PC-9 (cell line): ENCODE data around the gene PDE6C. TPM values are rescaled to one million over a fixed set of nuclear protein-coding genes. Genes with fewer than 3 reads are reported as not detected.

Experiments
- BruUV-seq: library from RNA; stranded (reverse); fragments of 400-500 nt; replicated peaks from 2 replicates; lab custom pipeline; 2021; lab: Mats Ljungman, UMichigan
- CTCF ChIA-PET: fragments of 300-600 bp; sonication (Branson Sonifier 250); formaldehyde crosslinking; loops from one replicate; lab custom pipeline; 2022; ENCODE audit warnings: antibody characterized with exemption; lab: Charles Lee
- POLR2A ChIA-PET: fragments of 300-600 bp; sonication (Branson Sonifier 250); formaldehyde crosslinking; loops from one replicate; lab custom pipeline; 2022; ENCODE audit warnings: antibody characterized with exemption; ENCODE audit not compliant: unreplicated experiment; lab: Charles Lee
- DNase-seq, 2 experiments: peaks; one replicate each; pipeline versions ENCODE4 v3.0.0 to v3.0.0-alpha.2; 2015 to 2022; ENCODE audit warnings: mixed read lengths in 1 of 2
- H2AFZ ChIP-seq: fragments of 200-600 bp; sonication (generic); 2 replicates; pipeline ENCODE4 v1.8.1; 2017; ENCODE audit warnings: antibody characterized with exemption
- H3F3A ChIP-seq: fragments of 200-600 bp; sonication (generic); 2 replicates; pipeline ENCODE4 v1.8.1; 2017; ENCODE audit warnings: antibody characterized with exemption, mild to moderate bottlenecking, low read depth; ENCODE audit not compliant: insufficient read depth
- H3K27ac ChIP-seq: fragments of 200-600 bp; sonication (generic); 2 replicates; pipeline ENCODE4 v1.6.1; 2016; ENCODE audit warnings: mixed run types
- H3K27me3 ChIP-seq: fragments of 200-600 bp; sonication (generic); 2 replicates; pipeline ENCODE4 v1.6.1; 2016; ENCODE audit warnings: low read depth, mixed run types; ENCODE audit not compliant: insufficient read depth
- H3K36me3 ChIP-seq: fragments of 200-600 bp; sonication (generic); 2 replicates; pipeline ENCODE4 v1.6.1; 2016; ENCODE audit warnings: low read depth, mixed run types
- H3K4me1 ChIP-seq: fragments of 200-600 bp; sonication (generic); replicated peaks from 2 replicates; pipeline ENCODE4 v1.6.1; 2016; ENCODE audit warnings: mixed run types; ENCODE audit not compliant: insufficient read depth
- H3K4me2 ChIP-seq: fragments of 200-600 bp; sonication (generic); 2 replicates; pipeline ENCODE4 v1.6.1; 2017; ENCODE audit warnings: mixed run types
- H3K4me3 ChIP-seq: fragments of 200-600 bp; sonication (generic); 2 replicates; pipeline ENCODE4 v1.6.1; 2016; ENCODE audit warnings: mixed run types
- H3K79me2 ChIP-seq: fragments of 200-600 bp; sonication (generic); 2 replicates; pipeline ENCODE4 v1.6.1; 2017; ENCODE audit warnings: low read depth, mixed run types
- H3K9me2 ChIP-seq: fragments of 200-600 bp; sonication (generic); 2 replicates; pipeline ENCODE4 v1.8.1; 2017; ENCODE audit warnings: mild to moderate bottlenecking; ENCODE audit not compliant: insufficient read depth
- H3K9me3 ChIP-seq: fragments of 200-600 bp; sonication (generic); 2 replicates; pipeline ENCODE4 v1.8.1; 2016; ENCODE audit warnings: low read depth; ENCODE audit not compliant: insufficient read depth
- H4K20me1 ChIP-seq: fragments of 200-600 bp; sonication (generic); 2 replicates; pipeline ENCODE4 v1.8.1; 2017; ENCODE audit not compliant: insufficient read depth
- EZH2 ChIP-seq: fragments of 200-600 bp; sonication (generic); IDR thresholded peaks from 2 replicates; pipeline ENCODE4 v1.8.0; 2017; ENCODE audit warnings: antibody characterized with exemption, low read depth
- intact Hi-C: fragments of 100-400 bp; cut with micrococcal nuclease; formaldehyde crosslinking; loops from one replicate; pipeline ENCODE4 v1.10.0; 2022; ENCODE audit not compliant: unreplicated experiment
- total RNA-seq: library from RNA; stranded (reverse); gene quantifications from 2 replicates; pipeline ENCODE4 v1.2.3, GENCODE V29; 2021
- TF ChIP-seq, protein P1 (sequence below): fragments of 200-600 bp; sonication (generic); conservative IDR thresholded peaks from 2 replicates; pipeline ENCODE4 v1.6.1; 2017; ENCODE audit warnings: mixed run types, antibody characterized with exemption, mild to moderate bottlenecking, moderate library complexity

Gene PDE6C
- total RNA-seq, 1 experiment from 2014 or later: not detected

DNA sequence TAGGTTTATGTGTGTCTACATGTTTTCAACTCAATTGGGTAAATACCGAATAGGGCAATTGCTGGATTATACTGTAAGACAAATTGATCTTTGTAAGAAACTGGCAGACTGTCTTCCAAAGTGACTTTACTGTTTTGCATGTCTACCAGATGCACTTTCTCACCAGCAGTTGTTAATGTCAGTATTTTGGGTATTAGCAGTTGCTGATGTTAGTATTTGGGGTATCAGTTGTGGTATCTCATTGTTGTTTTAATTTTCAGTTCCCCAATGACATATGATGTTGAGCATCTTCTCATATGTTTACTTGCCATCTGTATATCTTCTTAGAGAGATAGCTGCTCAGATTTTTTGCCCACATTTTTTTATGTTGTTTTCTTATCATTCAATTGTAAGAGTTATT is 10.6 kb downstream of the PDE6C start:
- no peaks in the 10 kb centered on the region for H3K79me2 ChIP-seq
- no peaks in the 10 kb centered on the region for H4K20me1 ChIP-seq
- no peak overlapping the region for H2AFZ ChIP-seq
- no peaks in the 10 kb centered on the region for H3K9me3 ChIP-seq
- BruUV-seq: no TSS peak
- no peaks in the 10 kb centered on the region for H3K27me3 ChIP-seq
- no peak overlapping the region for H3K27ac ChIP-seq
- H3K4me3 ChIP-seq: no peak overlapping the region
- POLR2A ChIA-PET: no interaction called here
- no peak overlapping the region for H3K4me2 ChIP-seq
- intact Hi-C loops: no loop called here
- H3F3A ChIP-seq: no peaks in the 10 kb centered on the region
- CTCF ChIA-PET: no interaction called here
- TF ChIP-seq, protein P1, sequence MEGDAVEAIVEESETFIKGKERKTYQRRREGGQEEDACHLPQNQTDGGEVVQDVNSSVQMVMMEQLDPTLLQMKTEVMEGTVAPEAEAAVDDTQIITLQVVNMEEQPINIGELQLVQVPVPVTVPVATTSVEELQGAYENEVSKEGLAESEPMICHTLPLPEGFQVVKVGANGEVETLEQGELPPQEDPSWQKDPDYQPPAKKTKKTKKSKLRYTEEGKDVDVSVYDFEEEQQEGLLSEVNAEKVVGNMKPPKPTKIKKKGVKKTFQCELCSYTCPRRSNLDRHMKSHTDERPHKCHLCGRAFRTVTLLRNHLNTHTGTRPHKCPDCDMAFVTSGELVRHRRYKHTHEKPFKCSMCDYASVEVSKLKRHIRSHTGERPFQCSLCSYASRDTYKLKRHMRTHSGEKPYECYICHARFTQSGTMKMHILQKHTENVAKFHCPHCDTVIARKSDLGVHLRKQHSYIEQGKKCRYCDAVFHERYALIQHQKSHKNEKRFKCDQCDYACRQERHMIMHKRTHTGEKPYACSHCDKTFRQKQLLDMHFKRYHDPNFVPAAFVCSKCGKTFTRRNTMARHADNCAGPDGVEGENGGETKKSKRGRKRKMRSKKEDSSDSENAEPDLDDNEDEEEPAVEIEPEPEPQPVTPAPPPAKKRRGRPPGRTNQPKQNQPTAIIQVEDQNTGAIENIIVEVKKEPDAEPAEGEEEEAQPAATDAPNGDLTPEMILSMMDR: no peak
- no peak for TF ChIP-seq EZH2
- no peaks in the 10 kb centered on the region for H3K9me2 ChIP-seq
- no peak for DNase-seq
- no peaks in the 10 kb centered on the region for H3K36me3 ChIP-seq
- 0 out of 2 replicates have a peak, but pooled peaks cover 4% of the 10 kb centered on the region for H3K4me1 ChIP-seq

DNA sequence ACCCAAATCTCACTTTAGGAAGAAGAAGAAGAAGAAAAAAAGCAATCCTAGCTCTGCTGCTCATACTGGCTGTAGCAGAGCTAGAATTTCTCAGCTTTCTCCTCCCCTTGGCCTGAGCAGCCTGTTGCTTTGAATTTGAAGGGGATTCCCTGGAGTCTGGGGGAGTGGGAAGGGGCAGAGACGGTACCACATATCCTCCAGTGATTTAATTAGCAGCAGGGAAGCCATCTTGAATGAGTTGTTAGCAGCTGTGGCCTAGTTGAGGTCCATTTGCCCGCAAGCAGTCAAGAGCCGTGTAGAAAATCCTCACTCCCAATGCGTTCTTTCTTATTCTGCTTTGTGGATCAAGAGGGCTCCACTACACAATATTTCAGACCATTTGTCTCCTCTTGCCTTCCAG is 16.5 kb downstream of the PDE6C start:
- Histone ChIP-seq H2AFZ (no peak overlapping the region), H3K4me1 (no peaks in the 10 kb centered on the region), H3K4me3 (no peak overlapping the region), H3K36me3 (no peaks in the 10 kb centered on the region), H3K4me2 (no peak overlapping the region), H4K20me1 (no peaks in the 10 kb centered on the region), H3K79me2 (no peaks in the 10 kb centered on the region), H3K9me2 (no peaks in the 10 kb centered on the region), H3K9me3 (no peaks in the 10 kb centered on the region), H3F3A (no peaks in the 10 kb centered on the region), H3K27me3 (no peaks in the 10 kb centered on the region), H3K27ac (no peak overlapping the region)
- BruUV-seq: no TSS peak
- TF ChIP-seq, protein P1: no peak
- no peak for TF ChIP-seq EZH2
- no peak for DNase-seq
- ChIA-PET CTCF (no interaction called here), POLR2A (no interaction called here)
- intact Hi-C loops: no loop called here

DNA sequence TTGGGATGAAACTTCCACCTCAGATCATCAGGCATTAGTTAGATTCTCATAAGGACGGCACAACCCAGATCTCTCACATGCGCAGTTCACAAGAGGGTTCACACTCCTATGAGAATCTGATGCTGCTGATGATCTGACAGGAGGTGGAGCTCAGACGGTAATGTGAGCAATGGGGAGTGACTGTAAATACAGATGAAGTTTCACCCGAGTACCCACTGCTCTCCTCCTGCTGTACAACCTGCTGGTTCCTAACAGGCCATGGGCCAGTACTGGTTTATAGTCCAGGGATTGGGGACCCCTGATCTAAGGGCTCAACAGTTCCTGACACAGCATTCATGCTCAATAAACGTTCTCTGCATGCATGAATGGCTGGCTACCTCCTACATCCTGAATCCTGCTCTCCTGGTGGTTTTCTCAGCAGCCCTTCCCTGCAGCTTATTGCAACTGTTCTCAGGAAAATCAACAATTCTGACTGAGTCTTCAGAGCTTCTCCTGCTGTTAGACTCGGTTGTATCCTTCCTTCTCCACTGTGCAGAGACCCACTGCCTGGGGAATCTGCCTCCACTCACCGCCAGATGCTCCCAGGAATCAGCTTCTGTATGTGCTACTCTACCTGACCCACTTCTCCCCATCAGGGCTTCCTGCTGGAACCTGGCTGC is 17.4 kb downstream of the PDE6C start:
- Histone ChIP-seq H3K4me2 (no peak overlapping the region), H2AFZ (no peak overlapping the region), H3K27ac (no peak overlapping the region), H3F3A (no peaks in the 10 kb centered on the region), H3K27me3 (no peaks in the 10 kb centered on the region), H3K4me3 (no peak overlapping the region), H3K9me3 (no peaks in the 10 kb centered on the region), H3K9me2 (no peaks in the 10 kb centered on the region), H3K4me1 (no peaks in the 10 kb centered on the region), H3K79me2 (no peaks in the 10 kb centered on the region), H3K36me3 (no peaks in the 10 kb centered on the region), H4K20me1 (no peaks in the 10 kb centered on the region)
- intact Hi-C loops: no loop called here
- TF ChIP-seq EZH2: no peak
- TF ChIP-seq, protein P1: no peak
- no peak for DNase-seq
- ChIA-PET CTCF (no interaction called here), POLR2A (no interaction called here)
- no TSS peak for BruUV-seq
